ENCODE data around the gene TNFSF13B.
A peak's percentile ranks its signal among the peaks of the same experiment; 100 is the strongest.
"Not testable (repeated sequence)": the region's sequence is repeated elsewhere in the genome, so short reads cannot be mapped to it uniquely, and the experiment has no call there.

TNFSF13B gene

GRCh38 chr13:108283110-108283509, 13.6 kb downstream of the TNFSF13B start:
- no peak for DNase-seq

DNA sequence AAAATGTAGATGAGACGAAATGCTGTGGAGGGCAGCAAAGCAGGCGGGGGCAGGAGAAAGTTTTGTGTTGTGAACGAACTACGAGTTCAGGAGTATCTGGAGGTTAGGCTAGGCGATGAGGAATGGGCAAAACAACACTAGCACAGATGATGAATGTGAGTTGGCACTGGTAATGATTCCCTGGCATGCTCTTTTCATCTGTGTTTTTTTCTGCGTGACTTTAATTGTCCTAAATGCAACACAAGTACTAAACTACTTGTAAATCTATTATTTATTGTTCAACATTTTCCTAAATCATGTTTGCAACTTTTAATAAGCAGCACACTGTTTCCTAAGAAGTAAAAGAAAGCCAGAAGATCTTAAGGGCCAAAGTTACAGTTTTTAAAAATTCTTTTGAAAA, 19.2 kb downstream of the TNFSF13B start:
- no peak for DNase-seq

GRCh38 chr13:108289819-108290218, 20.3 kb downstream of the TNFSF13B start:
- DNase-seq: no peak

DNA sequence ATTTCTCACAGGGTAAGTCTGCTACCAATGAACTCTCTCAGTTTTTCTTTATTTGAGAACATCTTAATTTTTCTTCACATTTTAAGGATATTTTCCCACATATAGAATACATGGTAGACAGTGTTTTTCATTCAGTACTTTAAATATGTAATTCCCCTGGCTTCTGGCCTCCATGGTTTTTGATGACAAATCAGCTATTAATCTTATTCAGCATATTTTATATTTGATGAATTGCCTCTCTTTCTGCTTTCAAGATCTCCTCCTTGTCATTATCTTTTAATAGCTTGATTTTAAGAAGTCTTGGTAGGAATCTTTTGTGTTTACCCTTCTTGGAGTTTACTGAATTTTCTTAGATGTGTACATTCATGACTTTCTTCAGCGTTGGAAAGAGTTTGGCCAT, 27.6 kb downstream of the TNFSF13B start:
- no peak for DNase-seq

GRCh38 chr13:108302279-108302678, 32.8 kb downstream of the TNFSF13B start:
- no peak for DNase-seq

GRCh38 chr13:108304170-108305016, 34.9 kb downstream of the TNFSF13B start:
- no peak for DNase-seq

DNA sequence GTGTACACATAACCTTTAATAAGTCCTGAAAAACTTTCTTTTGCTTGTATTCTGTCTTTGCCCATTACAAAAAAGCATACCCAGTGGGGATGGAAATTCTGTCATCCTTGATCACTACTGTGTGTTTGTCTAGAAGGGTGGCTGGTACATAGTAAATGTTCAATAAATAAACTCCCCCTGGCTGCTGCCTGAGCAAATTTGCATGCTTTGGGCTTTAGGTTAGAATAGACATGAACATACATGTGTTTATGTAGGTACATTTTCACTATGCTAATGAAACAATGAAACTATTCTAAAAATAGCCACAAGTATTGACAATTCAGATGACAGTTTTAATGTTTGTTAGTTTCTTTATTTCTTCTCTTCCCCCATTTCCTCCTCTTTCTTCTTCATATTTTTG, 36.1 kb downstream of the TNFSF13B start:
- DNase-seq: no peak

DNA sequence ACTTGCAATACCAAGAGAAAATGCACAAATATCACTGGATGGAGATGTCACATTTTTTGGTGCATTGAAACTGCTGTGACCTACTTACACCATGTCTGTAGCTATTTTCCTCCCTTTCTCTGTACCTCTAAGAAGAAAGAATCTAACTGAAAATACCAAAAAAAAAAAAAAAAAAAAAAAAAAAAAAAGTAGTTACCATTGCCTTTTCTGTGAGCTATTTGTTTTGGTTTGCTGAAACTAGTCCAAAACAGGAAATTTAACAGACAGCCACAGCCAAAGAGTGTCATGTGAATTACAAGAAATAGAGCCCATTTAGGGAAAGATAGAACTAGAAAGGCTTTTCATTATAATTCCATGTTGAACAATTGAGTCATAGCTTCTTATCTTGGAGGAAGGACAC, 37.3 kb downstream of the TNFSF13B start:
- no peak for DNase-seq

- not testable (repeated sequence) for DNase-seq
These were observed 42.1 kb downstream of the TNFSF13B start for GRCh38 chr13:108311596-108311995.

DNA sequence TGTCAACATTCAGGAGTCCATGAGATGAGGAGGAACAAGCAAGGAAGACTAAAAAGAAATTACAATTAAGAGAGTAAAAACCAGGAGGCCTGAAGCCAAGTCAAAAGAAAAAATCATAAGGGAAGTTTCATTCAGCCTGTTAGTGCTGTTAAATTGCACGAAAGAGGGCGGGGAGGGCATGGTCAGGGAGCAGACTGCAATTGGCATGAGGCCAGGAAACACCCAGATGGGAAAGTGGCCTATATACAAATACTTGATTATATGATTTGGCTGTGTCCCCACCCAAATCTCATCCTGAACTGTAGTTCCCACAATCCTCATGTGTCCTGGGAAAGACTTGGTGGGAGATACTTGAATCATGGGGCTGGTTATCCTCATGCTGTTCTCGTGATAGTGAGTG, 43.9 kb downstream of the TNFSF13B start:
- DNase-seq: no peak

DNA sequence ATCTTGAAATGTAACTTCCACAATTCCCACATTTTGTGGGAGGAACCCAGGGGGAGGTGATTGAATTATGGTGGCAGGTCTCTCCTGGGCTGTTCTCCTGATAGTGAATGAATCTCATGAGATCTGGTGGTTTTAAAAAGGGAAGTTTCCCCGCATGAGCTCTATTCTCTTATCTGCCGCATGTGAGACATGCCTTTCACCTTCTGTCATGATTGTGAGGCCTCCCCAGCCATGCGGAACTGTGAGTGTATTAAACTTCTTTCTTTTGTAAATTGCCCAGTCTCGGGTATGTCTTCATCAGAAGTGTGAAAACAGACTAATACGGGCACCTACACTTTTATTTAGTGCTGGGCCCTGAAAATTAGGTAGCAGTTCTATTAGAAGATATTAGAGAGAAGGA, 45.8 kb downstream of the TNFSF13B start:
- no peak for DNase-seq

- DNase-seq: no peak
These were observed 46.5 kb downstream of the TNFSF13B start for GRCh38 chr13:108315991-108316390.

GRCh38 chr13:108316413-108316812, 46.9 kb downstream of the TNFSF13B start:
- no peak for DNase-seq

GRCh38 chr13:108322206-108322824, 52.8 kb downstream of the TNFSF13B start:
- peak; percentile 28 for DNase-seq

DNA sequence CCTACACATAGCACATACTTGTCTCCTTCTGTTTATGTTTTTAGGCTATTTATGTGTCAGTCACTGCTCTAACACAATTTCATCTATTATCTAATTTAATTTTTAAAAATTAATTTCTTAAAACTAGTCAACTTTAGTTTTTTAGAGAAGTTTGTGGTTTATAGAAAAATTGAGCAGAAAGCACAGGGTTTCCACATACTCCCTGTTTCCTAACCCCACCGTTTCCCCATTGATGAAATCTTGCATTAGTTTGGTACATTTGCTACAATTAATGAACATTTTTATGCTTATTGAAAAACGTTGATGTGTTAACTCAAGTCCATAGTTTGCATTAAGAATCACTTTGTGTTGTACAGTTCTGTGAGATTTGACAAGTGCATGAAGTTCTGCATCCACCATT, 53.5 kb downstream of the TNFSF13B start:
- no peak for DNase-seq

DNA sequence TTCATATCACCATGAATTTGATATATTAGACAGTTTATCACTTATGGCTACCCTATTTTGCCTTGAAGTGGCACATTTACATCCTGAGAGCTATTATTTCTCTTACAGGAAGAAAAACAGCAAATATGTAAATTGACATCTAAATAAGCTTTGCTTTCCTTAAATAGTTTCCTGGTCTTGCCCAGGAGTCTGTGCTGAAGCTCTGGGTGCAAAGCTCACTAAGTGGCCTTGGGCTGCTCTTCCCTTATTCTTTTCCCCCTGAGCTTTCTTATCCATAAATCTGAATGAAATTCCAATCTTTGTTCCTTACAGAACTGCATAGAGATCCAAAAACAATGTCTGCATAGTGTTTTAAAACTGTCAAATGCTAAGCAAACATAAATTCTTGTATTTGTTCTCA, 56.3 kb downstream of the TNFSF13B start:
- DNase-seq: no peak

DNA sequence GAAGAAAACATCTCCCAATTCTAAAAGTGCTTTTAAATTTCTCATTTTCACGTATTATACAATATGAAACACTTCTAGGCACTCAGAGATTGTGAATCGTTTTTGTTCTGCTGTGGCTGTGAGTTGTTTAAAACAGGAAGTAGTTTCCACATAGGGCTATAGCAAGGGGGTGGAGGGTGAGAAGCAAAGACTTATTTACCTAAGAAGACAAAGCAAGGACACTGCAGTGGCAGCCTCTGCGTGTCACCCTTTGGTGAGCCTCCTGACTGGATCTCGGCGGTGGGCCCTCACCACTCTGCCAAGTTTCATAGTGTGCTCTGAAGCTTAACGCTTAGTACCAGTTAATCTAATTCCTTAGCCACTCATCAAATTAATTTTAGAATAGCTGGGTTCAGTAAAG, 56.8 kb downstream of the TNFSF13B start:
- DNase-seq: no peak

GRCh38 chr13:108328848-108329247, 59.3 kb downstream of the TNFSF13B start:
- no peak for DNase-seq

DNA sequence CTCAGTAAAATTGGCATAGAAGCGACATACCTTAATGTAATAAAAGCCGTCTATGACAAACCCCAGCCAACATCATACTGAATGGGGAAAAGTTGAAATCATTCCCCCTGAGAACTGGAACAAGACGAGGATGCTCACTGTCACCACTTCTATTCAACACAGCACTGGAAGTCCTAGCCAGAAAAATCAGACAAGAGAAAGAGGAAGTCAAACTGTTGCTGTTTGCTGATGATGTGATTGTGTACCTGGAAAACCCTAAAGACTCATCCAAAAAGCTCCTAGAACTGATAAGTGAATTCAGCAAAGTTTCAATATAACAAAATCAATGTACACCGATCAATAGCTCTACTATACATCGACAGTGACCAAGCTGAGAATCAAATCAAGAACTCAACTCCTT, 63.3 kb downstream of the TNFSF13B start:
- DNase-seq: no peak

DNA sequence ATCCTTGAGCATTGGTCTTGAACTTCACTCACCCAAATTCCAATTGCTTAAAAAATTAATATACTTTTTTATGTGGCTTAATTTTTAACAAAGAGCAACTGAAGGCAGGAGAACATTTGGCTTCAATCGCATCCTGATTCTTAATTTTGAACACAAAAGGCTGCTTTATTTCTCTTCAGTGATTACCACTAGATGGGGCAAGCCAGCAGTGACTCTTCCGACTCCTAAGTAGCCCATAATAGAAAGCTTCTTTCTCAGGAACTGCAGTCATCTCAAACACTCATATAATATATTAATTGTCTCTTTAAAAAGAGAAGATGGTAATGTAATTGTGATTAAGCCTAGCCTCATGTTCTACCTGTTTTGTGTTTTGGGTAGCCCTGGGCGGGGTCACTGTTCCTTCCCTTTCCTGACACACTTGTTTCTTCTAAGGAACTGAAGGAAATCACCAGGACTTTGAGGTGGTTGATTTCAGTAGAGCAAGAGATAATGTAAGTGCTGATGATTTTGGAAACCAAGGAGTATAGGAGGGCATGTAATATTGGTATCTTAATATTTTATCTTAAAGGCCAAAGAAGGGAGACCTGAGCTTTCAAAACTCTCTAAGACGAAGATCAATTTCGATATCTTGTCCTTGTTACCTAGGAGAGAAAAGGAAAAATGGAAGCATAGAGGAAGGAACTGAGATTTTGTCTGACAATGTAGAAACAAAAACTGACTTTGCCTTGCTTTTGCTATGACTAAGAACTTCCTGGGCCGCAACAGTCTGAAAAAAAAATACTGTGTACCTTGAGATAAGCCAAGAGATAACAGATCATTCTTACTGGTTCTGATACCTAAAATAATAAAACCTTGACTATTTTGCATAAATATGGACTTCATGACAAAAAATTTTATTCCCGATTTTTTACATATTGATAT, 73.1 kb downstream of the TNFSF13B start:
- peak; percentile 42 for DNase-seq

DNA sequence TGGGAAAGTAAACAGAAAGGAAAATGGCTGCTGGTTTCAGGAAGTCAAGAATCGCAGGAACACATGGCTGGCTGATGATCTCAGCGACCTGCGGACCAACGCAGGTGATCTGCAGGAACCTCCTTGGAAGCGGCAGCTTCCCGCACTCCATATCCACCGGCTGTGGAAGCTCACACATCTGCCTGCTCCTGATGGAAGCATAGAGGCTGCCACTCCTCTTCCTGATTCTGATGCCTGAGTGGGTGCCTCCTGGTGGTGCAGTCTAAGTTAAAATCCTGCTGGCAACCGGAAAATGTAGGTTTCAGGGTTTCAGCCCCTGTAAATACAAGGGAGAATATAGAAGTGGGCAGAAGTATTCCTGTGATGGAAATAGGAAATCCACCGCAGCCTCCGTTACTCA, 75.5 kb downstream of the TNFSF13B start:
- no peak for DNase-seq

DNA sequence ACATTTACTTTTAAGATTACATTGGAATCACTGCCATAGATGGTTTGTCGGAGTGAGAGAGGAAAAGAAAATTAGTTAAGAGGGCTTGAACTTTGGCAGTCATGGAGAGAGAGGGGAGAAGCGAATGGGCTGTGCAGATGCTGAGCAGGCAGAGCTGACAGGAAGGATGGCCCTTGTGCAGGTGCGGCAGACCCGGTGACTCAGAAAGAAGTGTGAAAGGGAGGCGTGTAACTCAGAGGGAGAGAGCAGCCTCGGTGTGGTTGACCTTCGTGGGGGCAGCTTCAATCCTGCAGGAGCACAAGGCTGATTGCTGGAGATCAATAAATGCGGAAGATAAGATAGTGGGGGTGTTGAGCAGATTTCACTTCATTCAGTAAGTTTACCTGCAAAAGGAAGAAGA, 76.9 kb downstream of the TNFSF13B start:
- no peak for DNase-seq

GRCh38 chr13:108349269-108349668, 79.8 kb downstream of the TNFSF13B start:
- no peak for DNase-seq

- no peak for DNase-seq
These were observed 81.1 kb downstream of the TNFSF13B start for GRCh38 chr13:108350579-108350978.

All from NCI-H526 treated with DMSO at 0.1 percent for 48 hours (cell line).